OCI-LY1 (cell line): ENCODE results near the gene NEK4.
"Not testable (repeated sequence)": the region's sequence is repeated elsewhere in the genome, so short reads cannot be mapped to it uniquely, and the experiment has no call there.

Experiments
- H2AFZ ChIP-seq: fragments of 200-600 bp; sonication (generic), shearing (Covaris generic); 2 replicates; pipeline ENCODE4 v1.6.0; 2014; ENCODE audit warnings: antibody characterized with exemption, mild to moderate bottlenecking, low read length
- H3F3A ChIP-seq: fragments of 200-600 bp; sonication (generic), shearing (Covaris generic); 2 replicates; pipeline ENCODE4 v1.6.0; 2014; ENCODE audit warnings: mild to moderate bottlenecking, antibody characterized with exemption, low read length, moderate library complexity; ENCODE audit not compliant: insufficient read depth
- H3K27ac ChIP-seq: fragments of 200-600 bp; sonication (generic); 2 replicates; pipeline ENCODE4 v1.5.1; 2014; ENCODE audit warnings: low read length, mixed run types, mild to moderate bottlenecking, low read depth; ENCODE audit not compliant: poor library complexity, severe bottlenecking
- H3K27me3 ChIP-seq: fragments of 200-600 bp; sonication (generic); 2 replicates; pipeline ENCODE4 v1.6.0; 2014; ENCODE audit warnings: antibody characterized with exemption, mild to moderate bottlenecking, low read length, moderate library complexity; ENCODE audit not compliant: insufficient read depth
- H3K36me3 ChIP-seq: fragments of 200-600 bp; sonication (generic); 2 replicates; pipeline ENCODE4 v1.6.1; 2014; ENCODE audit warnings: mild to moderate bottlenecking, antibody characterized with exemption, low read length, moderate library complexity, mixed read lengths; ENCODE audit not compliant: insufficient read depth
- H3K4me1 ChIP-seq: fragments of 200-600 bp; sonication (generic); 2 replicates; pipeline ENCODE4 v1.5.1; 2014; ENCODE audit warnings: mild to moderate bottlenecking, low read length, moderate library complexity; ENCODE audit not compliant: insufficient read depth, severe bottlenecking
- H3K4me2 ChIP-seq: fragments of 200-600 bp; sonication (generic), shearing (Covaris generic); 2 replicates; pipeline ENCODE4 v1.6.1; 2014; ENCODE audit warnings: low read length
- H3K4me3 ChIP-seq: fragments of 200-600 bp; sonication (generic); 2 replicates; pipeline ENCODE4 v1.5.1; 2014; ENCODE audit warnings: low read length, low read depth, mild to moderate bottlenecking, mixed read lengths; ENCODE audit not compliant: poor library complexity, severe bottlenecking
- H3K79me2 ChIP-seq: fragments of 200-600 bp; shearing (Covaris generic); 2 replicates; pipeline ENCODE4 v1.6.1; 2016; ENCODE audit warnings: mixed run types, low read length, mixed read lengths; ENCODE audit not compliant: insufficient read depth
- H3K9ac ChIP-seq: fragments of 200-600 bp; sonication (generic), shearing (Covaris generic); 2 replicates; pipeline ENCODE4 v1.6.1; 2014; ENCODE audit warnings: mild to moderate bottlenecking, low read length, mixed read lengths
- H3K9me2 ChIP-seq: fragments of 200-600 bp; sonication (generic), shearing (Covaris generic); 2 replicates; pipeline ENCODE4 v1.6.1; 2014; ENCODE audit warnings: low read depth, mild to moderate bottlenecking, low read length, mixed read lengths
- H3K9me3 ChIP-seq: fragments of 200-600 bp; shearing (Covaris generic); 2 replicates; pipeline ENCODE4 v1.6.1; 2014; ENCODE audit warnings: low read length, mixed read lengths
- H4K20me1 ChIP-seq: fragments of 200-600 bp; sonication (generic), shearing (Covaris generic); 2 replicates; pipeline ENCODE4 v1.6.0; 2016; ENCODE audit warnings: mild to moderate bottlenecking, low read length; ENCODE audit not compliant: insufficient read depth
- EZH2 ChIP-seq: fragments of 200-600 bp; sonication (generic), shearing (Covaris generic); IDR thresholded peaks from 2 replicates; pipeline ENCODE4 v1.8.0; 2017; ENCODE audit warnings: borderline replicate concordance, mixed run types, mild to moderate bottlenecking, antibody characterized with exemption, low read length, moderate library complexity, mixed read lengths
- TF ChIP-seq, protein P1 (sequence below): fragments of 200-600 bp; sonication (generic), shearing (Covaris generic); IDR thresholded peaks from 2 replicates; pipeline ENCODE4 v1.5.1; 2017; ENCODE audit warnings: mild to moderate bottlenecking, antibody characterized with exemption, low read length, moderate library complexity, mixed read lengths

NEK4 gene

DNA sequence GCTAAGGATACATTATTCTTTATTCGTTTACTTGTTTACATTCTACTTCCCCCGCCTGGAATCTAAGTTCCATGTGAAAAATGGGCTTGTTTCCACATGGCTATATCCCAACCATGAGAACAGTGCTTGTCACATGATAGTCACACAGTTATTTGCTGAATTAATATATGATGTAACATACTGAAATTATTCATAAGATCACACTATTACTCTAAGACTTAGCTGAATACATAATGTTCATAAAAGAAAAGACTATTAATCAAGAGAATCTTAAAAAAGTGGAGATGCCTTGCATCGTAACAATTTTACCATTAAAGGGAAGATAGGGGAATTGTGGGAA is 91.6 kb downstream of the NEK4 start:
- H3K4me1 ChIP-seq = peaks cover 9% of the 10 kb centered on the region
- H3K36me3 ChIP-seq = peaks cover 63% of the 10 kb centered on the region
- no peak overlapping the region for H3K4me2 ChIP-seq
- TF ChIP-seq, protein P1, sequence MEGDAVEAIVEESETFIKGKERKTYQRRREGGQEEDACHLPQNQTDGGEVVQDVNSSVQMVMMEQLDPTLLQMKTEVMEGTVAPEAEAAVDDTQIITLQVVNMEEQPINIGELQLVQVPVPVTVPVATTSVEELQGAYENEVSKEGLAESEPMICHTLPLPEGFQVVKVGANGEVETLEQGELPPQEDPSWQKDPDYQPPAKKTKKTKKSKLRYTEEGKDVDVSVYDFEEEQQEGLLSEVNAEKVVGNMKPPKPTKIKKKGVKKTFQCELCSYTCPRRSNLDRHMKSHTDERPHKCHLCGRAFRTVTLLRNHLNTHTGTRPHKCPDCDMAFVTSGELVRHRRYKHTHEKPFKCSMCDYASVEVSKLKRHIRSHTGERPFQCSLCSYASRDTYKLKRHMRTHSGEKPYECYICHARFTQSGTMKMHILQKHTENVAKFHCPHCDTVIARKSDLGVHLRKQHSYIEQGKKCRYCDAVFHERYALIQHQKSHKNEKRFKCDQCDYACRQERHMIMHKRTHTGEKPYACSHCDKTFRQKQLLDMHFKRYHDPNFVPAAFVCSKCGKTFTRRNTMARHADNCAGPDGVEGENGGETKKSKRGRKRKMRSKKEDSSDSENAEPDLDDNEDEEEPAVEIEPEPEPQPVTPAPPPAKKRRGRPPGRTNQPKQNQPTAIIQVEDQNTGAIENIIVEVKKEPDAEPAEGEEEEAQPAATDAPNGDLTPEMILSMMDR = no peak
- no peak for TF ChIP-seq EZH2
- H3K9me2 ChIP-seq = no peaks in the 10 kb centered on the region
- no peaks in the 10 kb centered on the region for H3F3A ChIP-seq
- peaks cover 27% of the 10 kb centered on the region for H3K79me2 ChIP-seq
- H3K27me3 ChIP-seq = no peaks in the 10 kb centered on the region
- no peaks in the 10 kb centered on the region for H3K9me3 ChIP-seq
- no peak overlapping the region for H3K27ac ChIP-seq
- H2AFZ ChIP-seq = no peak overlapping the region
- H3K4me3 ChIP-seq = no peak overlapping the region
- H3K9ac ChIP-seq = no peak overlapping the region
- H4K20me1 ChIP-seq = no peaks in the 10 kb centered on the region

DNA sequence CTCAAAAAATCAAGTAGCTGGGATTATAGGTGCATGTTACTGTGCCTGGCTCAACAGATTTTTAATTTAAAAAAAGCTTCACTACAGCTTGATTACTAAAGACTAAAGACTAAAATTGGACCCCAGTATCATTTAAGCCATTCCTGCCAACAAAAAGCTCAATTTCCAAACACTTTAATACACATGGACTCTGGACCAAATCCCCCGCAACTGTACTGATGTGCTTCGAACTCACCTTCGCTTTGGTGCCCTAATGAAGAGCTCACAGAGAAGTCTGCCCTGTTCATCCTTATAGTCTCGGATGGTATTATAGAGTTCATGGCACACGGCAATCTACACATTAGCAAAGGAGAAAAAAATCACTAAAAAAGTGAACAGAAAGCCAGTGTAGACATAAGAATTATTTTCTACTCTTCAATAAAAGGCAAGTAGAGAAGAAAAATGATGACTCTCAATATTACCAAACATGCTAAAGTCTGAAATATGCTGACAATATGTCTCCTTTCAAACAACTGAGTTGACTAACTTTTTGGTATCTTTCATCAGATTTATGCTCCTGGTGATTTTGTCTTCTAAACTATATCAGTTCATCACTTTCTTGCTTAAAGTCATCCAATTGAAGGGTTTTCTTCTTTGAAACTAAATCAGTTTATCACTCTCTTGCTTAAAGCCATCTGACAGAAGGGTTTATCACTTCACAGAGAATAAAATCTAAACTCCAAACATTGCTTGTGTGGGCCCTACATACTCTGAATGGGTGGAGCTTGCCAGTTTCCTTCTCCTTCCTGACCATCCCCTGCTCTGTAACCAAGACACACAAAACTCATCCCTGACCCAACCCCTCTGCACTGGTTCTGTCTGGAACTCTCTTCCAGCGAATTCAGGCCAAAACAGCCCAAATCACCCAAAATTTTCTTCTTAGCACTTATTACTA is 92.2 kb downstream of the NEK4 start:
- H3K27me3 ChIP-seq = no peaks in the 10 kb centered on the region
- no peaks in the 10 kb centered on the region for H3K9me2 ChIP-seq
- no peaks in the 10 kb centered on the region for H3K9me3 ChIP-seq
- TF ChIP-seq, protein P1 = no peak
- TF ChIP-seq EZH2 = no peak
- no peak overlapping the region for H3K9ac ChIP-seq
- peaks cover 63% of the 10 kb centered on the region for H3K36me3 ChIP-seq
- H3K4me3 ChIP-seq = no peak overlapping the region
- H3K79me2 ChIP-seq = peaks cover 21% of the 10 kb centered on the region
- H3K4me2 ChIP-seq = no peak overlapping the region
- no peaks in the 10 kb centered on the region for H4K20me1 ChIP-seq
- H3K4me1 ChIP-seq = peaks cover 3% of the 10 kb centered on the region
- no peak overlapping the region for H2AFZ ChIP-seq
- no peaks in the 10 kb centered on the region for H3F3A ChIP-seq
- no peak overlapping the region for H3K27ac ChIP-seq

DNA sequence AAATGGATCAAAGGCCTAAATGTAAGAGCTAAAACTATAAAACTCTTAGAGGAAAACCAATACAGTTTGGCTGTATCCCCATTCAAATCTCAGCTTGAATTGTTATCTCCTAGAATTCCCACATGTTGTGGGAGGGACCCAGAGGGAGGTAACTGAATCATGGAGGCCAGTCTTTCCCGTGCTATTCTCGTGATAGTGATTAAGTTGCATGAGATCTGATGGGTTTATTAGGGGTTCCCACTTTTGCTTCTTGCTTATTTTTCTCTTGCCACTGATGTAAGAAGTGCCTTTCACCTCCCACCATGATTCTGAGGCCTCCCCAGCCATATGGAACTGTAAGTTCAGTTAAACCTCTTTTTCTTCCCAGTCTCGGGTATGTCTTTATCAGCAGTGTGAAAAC is 94.5 kb downstream of the NEK4 start:
- H3K4me3 ChIP-seq, H3F3A ChIP-seq, H2AFZ ChIP-seq, H3K9me2 ChIP-seq, H3K79me2 ChIP-seq, H3K9ac ChIP-seq, H3K9me3 ChIP-seq, H3K4me1 ChIP-seq, H3K4me2 ChIP-seq, H3K27me3 ChIP-seq, H4K20me1 ChIP-seq, H3K27ac ChIP-seq: not testable (repeated sequence)
- H3K36me3 ChIP-seq = peaks cover 75% of the 10 kb centered on the region

DNA sequence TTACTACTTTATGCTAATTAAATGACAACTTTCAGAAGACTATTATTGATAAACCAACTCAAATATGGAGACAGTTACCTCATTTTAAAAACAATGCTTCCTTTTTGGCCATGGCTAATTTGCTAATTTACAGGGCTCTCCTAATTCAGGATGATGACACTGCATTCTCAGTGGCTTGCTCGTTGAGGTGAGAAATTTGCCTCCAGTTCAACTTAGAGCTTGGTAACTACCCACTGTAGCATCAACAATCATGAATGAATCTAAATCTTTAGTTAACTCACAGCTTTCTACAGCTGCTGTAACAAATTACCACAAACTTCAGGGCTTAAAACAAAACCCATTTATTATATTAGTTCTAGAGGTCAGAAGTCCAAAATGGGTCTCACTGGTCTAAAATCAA is 99.1 kb downstream of the NEK4 start:
- peaks cover 62% of the 10 kb centered on the region for H3K36me3 ChIP-seq
- no peaks in the 10 kb centered on the region for H3K27me3 ChIP-seq
- H3K79me2 ChIP-seq = no peaks in the 10 kb centered on the region
- no peaks in the 10 kb centered on the region for H3K4me1 ChIP-seq
- H3K4me3 ChIP-seq = no peak overlapping the region
- H3K9me2 ChIP-seq = no peaks in the 10 kb centered on the region
- H4K20me1 ChIP-seq = no peaks in the 10 kb centered on the region
- H2AFZ ChIP-seq = no peak overlapping the region
- H3K9me3 ChIP-seq = no peaks in the 10 kb centered on the region
- TF ChIP-seq EZH2 = no peak
- TF ChIP-seq, protein P1 = no peak
- no peaks in the 10 kb centered on the region for H3F3A ChIP-seq
- H3K9ac ChIP-seq = no peak overlapping the region
- no peak overlapping the region for H3K27ac ChIP-seq
- H3K4me2 ChIP-seq = no peak overlapping the region
